NB4 (cell line): Measurements from ENCODE around the gene LGALS7B.
"Not testable (repeated sequence)": the region's sequence is repeated elsewhere in the genome, so short reads cannot be mapped to it uniquely, and the experiment has no call there.

Source experiments
- DNase-seq: peaks from one replicate; pipeline ENCODE4 v3.0.0; 2010; ENCODE audit warnings: low read depth
- H3K4me3 ChIP-seq: one replicate; pipeline ENCODE4 v1.5.1; 2011; ENCODE audit warnings: mild to moderate bottlenecking, low read depth, low read length, moderate library complexity
- MYC ChIP-seq: IDR thresholded peaks from 2 replicates; pipeline ENCODE4 v1.6.1; 2011; ENCODE audit warnings: low read depth, low read length
- POLR2A ChIP-seq: IDR thresholded peaks from 2 replicates; pipeline ENCODE4 v1.6.1; 2011; ENCODE audit warnings: mild to moderate bottlenecking; ENCODE audit not compliant: insufficient read length; ENCODE audit errors: extremely low read depth
- TF ChIP-seq, protein P1 (sequence below): IDR thresholded peaks from one replicate; pipeline ENCODE4 v1.5.1; 2012; ENCODE audit warnings: low read depth, low read length
- TF ChIP-seq, protein P2 (sequence below): IDR thresholded peaks from 2 replicates; pipeline ENCODE4 v1.6.1; 2011; ENCODE audit warnings: low read depth, low read length

LGALS7B gene

DNA sequence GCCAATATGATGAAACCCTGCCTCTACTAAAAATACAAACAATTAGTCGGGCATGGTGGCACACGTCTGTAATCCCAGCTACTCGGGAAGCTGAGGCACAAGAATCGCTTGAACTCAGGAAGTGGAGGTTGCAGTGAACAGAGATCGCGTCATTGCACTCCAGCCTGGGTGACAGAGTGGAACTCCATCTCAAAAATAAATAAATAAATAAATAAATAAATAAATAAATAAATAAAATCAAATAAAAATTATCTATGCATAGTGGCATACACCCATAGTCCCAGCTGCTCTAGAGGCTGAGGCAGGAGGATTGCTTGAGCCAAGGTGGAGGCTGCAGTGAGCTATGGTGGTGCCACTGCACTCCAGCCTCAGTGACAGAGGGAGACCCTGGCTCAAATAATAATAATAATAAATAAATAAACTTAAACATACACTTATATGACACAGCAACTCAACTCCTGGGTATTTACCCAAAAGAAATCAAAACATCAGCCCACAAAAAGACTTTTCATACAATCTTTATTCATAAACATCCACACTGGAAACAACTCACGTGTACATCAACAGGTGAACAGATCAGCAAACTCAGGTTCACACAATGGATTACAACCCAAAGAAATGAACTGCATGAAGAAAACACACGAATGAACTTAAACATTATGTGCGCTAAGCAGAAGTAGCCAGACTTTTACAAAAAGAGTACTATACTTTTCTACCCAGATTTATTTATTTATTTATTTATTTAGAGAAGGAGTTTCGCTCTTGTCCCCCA, 22.5 kb upstream of the LGALS7B start:
- TF ChIP-seq, protein P1, sequence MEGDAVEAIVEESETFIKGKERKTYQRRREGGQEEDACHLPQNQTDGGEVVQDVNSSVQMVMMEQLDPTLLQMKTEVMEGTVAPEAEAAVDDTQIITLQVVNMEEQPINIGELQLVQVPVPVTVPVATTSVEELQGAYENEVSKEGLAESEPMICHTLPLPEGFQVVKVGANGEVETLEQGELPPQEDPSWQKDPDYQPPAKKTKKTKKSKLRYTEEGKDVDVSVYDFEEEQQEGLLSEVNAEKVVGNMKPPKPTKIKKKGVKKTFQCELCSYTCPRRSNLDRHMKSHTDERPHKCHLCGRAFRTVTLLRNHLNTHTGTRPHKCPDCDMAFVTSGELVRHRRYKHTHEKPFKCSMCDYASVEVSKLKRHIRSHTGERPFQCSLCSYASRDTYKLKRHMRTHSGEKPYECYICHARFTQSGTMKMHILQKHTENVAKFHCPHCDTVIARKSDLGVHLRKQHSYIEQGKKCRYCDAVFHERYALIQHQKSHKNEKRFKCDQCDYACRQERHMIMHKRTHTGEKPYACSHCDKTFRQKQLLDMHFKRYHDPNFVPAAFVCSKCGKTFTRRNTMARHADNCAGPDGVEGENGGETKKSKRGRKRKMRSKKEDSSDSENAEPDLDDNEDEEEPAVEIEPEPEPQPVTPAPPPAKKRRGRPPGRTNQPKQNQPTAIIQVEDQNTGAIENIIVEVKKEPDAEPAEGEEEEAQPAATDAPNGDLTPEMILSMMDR, result no peak
- TF ChIP-seq MYC, result no peak
- TF ChIP-seq, protein P2, sequence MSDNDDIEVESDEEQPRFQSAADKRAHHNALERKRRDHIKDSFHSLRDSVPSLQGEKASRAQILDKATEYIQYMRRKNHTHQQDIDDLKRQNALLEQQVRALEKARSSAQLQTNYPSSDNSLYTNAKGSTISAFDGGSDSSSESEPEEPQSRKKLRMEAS, result no peak
- no peak for TF ChIP-seq POLR2A
- no peak for DNase-seq
- no peak overlapping the region for H3K4me3 ChIP-seq

DNA sequence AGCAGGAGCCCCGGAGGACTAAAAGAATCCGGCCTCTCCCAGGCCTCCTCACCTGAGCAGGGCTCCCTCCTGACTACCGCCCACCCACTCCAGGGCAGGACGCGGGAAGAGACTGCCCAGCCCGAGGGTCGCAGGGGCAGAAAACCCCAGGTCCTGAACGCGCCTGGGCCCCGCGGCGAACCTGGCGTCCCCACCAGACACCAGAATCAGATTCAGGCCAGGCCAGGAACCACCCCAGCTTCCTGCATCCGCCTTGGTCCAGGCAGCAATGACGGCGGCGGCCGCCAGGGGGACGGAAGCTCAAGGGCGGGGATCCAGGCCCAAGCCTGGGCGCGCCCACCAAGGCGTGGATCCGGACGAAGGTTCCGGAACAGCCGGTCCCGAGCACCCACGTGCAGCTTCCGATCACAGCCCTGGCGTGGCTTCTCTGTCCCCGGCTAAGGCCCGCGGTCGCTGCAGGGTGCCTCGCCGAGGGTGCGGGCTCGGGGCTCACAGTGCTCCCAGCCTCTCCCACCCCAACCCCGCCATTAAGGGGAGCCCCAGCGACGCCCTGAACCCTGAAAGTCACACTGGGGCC, 19.3 kb upstream of the LGALS7B start:
- no peak overlapping the region for H3K4me3 ChIP-seq
- TF ChIP-seq, protein P1, result no peak
- TF ChIP-seq POLR2A (no peak), MYC (no peak)
- no peak for DNase-seq

DNA sequence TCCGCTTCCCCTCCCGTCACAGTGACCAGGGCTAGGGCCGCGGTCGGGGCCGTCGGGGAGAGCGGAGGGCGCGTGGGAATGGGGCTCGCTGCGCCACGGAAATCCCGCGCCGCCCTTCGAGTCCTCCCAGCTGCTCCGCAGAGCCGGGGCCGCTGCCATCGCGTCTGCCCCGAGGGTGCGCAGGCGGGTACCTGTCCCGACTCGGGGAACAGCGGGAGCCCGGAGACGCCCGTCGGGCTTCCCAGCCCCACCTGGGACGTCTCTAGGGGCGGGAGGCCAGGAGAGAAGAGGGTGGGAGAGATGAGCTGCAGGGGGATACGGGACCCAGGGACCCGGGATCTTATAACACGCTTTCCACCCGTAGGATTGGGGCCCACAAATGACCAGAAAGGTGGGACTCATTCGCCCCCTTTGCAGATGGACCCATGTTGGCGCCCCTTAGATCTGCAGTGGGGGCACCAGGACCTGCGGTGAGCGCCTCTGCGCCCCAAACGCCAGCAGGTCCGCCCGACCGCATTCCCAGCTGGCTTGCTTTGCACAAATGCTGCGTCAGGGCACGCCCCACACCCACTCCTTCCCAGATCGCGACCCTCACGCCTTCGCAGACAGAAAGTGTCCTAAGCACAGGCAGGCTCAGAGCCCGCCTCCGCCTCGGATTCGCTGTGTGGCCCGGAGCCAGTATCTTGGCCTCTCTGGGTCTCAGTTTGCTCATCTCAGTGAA, 18.6 kb upstream of the LGALS7B start:
- H3K4me3 ChIP-seq, DNase-seq: not testable (repeated sequence)

DNA sequence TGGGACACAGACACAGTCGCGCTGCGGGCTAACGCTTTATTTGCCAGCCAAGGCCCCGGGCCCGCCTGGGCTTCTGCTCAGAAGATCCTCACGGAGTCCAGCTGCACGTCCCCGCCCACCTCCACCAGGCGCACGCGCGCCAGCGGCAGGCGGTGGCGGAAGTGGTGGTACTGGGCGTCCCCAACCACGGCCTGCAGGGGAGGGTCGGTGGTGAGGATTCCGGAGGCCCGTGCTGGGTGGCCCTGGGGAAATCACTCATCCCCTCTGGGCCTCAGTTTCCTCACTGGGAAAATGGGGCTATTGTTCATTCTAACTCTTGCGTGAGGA, 18.1 kb upstream of the LGALS7B start:
- not testable (repeated sequence) for DNase-seq, H3K4me3 ChIP-seq

DNA sequence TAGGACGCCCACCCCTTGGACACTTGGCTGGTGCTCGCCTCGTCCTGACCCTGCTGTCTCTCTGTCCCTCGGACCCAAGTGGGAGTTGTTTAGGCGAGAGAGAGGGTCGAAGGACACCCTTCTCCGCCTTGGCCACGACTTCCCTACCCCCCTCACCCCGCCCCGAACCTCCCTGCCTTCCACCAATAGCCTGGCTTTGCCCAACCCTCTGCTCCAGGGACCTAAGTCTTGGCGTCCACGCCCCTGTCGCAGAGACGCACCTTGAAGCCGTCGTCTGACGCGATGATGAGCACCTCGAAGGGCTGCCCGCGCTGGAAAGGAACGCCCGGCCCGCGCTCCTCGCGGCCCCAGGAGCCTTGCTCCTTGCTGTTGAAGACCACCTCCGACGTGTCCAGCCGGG, 17.4 kb upstream of the LGALS7B start:
- H3K4me3 ChIP-seq, DNase-seq: not testable (repeated sequence)

DNA sequence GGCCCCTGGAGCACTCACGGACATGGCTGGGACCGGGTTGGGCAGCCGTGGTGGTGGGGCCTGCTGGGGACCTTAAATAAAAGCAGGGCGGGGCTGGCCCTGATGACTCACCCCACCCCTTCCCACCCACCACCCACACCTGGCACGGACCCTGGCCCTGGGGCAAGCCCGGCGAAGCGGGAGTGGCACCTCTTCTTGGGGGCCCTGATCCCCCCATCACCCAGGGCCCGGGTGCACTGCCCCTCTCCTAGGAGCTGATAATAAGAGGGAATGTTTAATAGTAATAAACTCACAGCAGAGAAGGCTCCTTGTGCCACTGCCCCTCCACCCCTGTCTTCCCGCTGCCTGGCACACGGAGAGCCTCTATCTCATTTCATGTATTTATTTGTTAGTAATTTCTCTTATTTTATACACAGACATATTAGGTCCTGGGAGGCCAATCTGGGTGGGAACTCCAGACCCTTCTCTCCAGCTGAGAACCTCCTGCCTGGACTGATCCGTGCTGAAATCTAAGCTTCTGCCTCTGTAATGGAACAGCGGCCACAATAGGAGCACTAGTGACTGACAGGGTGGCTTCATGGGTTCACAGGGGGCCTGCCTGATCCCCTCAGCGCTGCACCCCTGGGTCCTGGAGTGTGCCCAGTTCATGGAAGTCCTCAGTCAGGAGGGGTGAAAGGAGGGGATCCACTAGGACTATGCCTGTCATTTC, 15.4 kb upstream of the LGALS7B start, which contains the start of gene LGALS7:
Gene LGALS7 (minus strand): TSS at position 49 of the 709 bp plus-strand sequence. CDS start 25 bp downstream, at position 24.
- H3K4me3 ChIP-seq, result no peak within 1 kb of the TSS
- TF ChIP-seq, protein P2, result no peak
- no peak for TF ChIP-seq POLR2A
- no peak for TF ChIP-seq MYC
- TF ChIP-seq, protein P1, result no peak
- no peak for DNase-seq

DNA sequence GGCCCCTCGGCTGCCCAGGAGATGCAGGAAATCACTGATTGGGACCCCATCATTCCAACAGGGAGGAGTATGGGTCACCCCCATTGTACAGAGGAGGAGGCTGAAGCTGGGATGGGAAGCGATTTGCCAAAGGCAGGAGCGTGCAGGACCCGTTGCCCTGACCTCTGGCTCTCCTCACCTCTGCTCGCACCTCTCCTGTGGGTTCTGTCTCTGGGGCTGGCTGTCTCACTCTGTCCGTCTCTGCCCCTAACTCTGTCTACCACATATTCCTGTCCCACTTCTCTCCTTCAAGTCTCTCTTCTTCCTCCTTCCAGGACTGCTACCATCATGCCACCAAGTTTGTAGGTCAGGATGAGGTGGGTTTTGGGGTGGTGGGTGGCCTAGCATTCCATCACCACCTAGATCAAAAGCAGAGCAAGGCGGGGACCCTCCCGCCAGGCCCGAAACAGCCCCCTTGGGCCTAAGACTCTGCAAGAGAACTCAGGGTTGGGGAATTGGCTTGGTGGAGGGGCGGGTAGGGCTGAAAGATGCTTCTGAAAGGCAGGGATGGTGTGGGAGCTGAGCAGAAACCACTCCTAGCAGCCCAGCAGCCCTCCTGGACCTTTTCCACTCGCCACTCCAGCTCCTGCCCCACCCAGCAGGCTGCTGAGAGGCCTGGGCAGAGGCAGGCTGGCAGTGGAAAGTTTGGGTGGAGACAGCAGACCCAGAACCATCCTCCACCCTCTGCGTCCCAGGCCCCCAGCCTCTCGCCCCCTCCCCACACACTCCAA, 14.6 kb upstream of the LGALS7B start:
- H3K4me3 ChIP-seq, result no peak overlapping the region
- no peak for TF ChIP-seq POLR2A
- TF ChIP-seq MYC, result no peak
- TF ChIP-seq, protein P2, result no peak
- TF ChIP-seq, protein P1, result no peak
- no peak for DNase-seq
